ENCODE results near the gene ZNF407.

- no peak for TF ChIP-seq CTCF (conservative IDR thresholded peaks at IDR 0.05; ENCODE audit: low read depth, low read length)
- no peak for TF ChIP-seq EZH2 (IDR thresholded peaks at IDR 0.05; ENCODE audit: borderline replicate concordance, low read depth, low read length, poor library complexity, severe bottlenecking)
Measured at GRCh38 chr18:75029481-75029880, 431.8 kb downstream of the ZNF407 start.

Data from A673 (cell line).